ENCODE measurements around the gene SLC35C1.

Gene SLC35C1

GRCh38 chr11:45858751-45859398 lies 53.9 kb downstream of the SLC35C1 start:
- Mint-ChIP-seq H3K27ac (no peak overlapping the region), H3K4me3 (no peak overlapping the region), H3K36me3 (peaks cover 21% of the 10 kb centered on the region)

GRCh38 chr11:45859661-45860140 lies 54.8 kb downstream of the SLC35C1 start:
- Mint-ChIP-seq H3K36me3 (peaks cover 21% of the 10 kb centered on the region), H3K27me3 (no peaks in the 10 kb centered on the region), H3K4me1 (no peaks in the 10 kb centered on the region), H3K9me3 (no peaks in the 10 kb centered on the region), H3K4me3 (no peak overlapping the region), H3K27ac (no peak overlapping the region)

More at GRCh38 chr11:45858751-45859398, 53.9 kb downstream of the SLC35C1 start:
- Mint-ChIP-seq H3K4me1 (no peaks in the 10 kb centered on the region), H3K27me3 (no peaks in the 10 kb centered on the region), H3K9me3 (no peaks in the 10 kb centered on the region)

GRCh38 chr11:45860348-45860747 lies 55.4 kb downstream of the SLC35C1 start:
- Mint-ChIP-seq H3K4me1 (no peaks in the 10 kb centered on the region), H3K9me3 (no peaks in the 10 kb centered on the region), H3K27ac (no peak overlapping the region), H3K27me3 (no peaks in the 10 kb centered on the region), H3K36me3 (peaks cover 21% of the 10 kb centered on the region), H3K4me3 (no peak overlapping the region)

GRCh38 chr11:45860764-45861510 lies 56.0 kb downstream of the SLC35C1 start:
- no peak overlapping the region for H3K27ac Mint-ChIP-seq
- peaks cover 23% of the 10 kb centered on the region for H3K36me3 Mint-ChIP-seq
- H3K27me3 Mint-ChIP-seq: no peaks in the 10 kb centered on the region
- H3K4me3 Mint-ChIP-seq: no peak overlapping the region
- no peaks in the 10 kb centered on the region for H3K4me1 Mint-ChIP-seq
- H3K9me3 Mint-ChIP-seq: no peaks in the 10 kb centered on the region

Data from activated naive CD4-positive, alpha-beta T cell treated with anti-CD3 and anti-CD28 coated beads, Interleukin-2, amount 50 U/mL, for 24 hours (primary cell).